ENCODE results near the gene BEST1. TPM values are rescaled to one million over a fixed set of nuclear protein-coding genes. Genes with fewer than 3 reads are reported as not detected.

The BEST1 gene
- total RNA-seq, 1 experiment from 2014 or later: 2.3 TPM

- peak within 1 kb of the TSS; percentile 51 to 64 for H3K4me3 ChIP-seq (replicated peaks in 1 of 2; ENCODE audit: low read depth in 1 of 2, low read length in 2 of 2)
- H2AFZ ChIP-seq (ENCODE audit: low read depth, low read length, poor library complexity, severe bottlenecking): peak within 1 kb of the TSS; percentile 78
- intact Hi-C loops (cut with micrococcal nuclease): no loop called here
- ATAC-seq (peak; percentile 86), DNase-seq (ENCODE audit: low read depth, low spot score) (no peak)
- H3K4me2 ChIP-seq (ENCODE audit: low read length): peak within 1 kb of the TSS; percentile 88
- TF ChIP-seq, protein P1, sequence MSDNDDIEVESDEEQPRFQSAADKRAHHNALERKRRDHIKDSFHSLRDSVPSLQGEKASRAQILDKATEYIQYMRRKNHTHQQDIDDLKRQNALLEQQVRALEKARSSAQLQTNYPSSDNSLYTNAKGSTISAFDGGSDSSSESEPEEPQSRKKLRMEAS (IDR thresholded peaks at IDR 0.05): no peak; the same call in 1 of the 2 replicates
- peak; percentile 43; the same call in 1 of the 2 replicates for TF ChIP-seq ZFX (IDR thresholded peaks at IDR 0.05)
- peak; percentile 46; the same call in 1 of the 2 replicates for TF ChIP-seq POLR2AphosphoS5 (IDR thresholded peaks at IDR 0.05; ENCODE audit: low read depth, low read length)
- no TSS peak for BruUV-seq (replicated peaks)
- H3K4me1 ChIP-seq (ENCODE audit: control insufficient read depth in 1 of 2, insufficient read depth in 2 of 2, low read length in 2 of 2): peaks cover 5 to 16% of the 10 kb centered on the region in 2 experiments; a peak in 3 of 4 replicates
- ChIA-PET POLR2A (interaction anchor here (0.6 kb wide), 1 partner anchor 54 kb away, joined by 3 read pairs; no protein-coding TSS in a partner anchor), RAD21 (ENCODE audit: low non-redundant PET in 1 of 2, low total read pairs in 2 of 2, uncharacterized antibody in 2 of 2, unreplicated experiment in 2 of 2) (no interaction called here), CTCF (interaction anchor here (0.7 kb wide), 1 partner anchor 190 kb away, joined by 3 read pairs; no protein-coding TSS in a partner anchor)
- no peaks in the 10 kb centered on the region for H3K9me3 ChIP-seq (ENCODE audit: control insufficient read depth in 1 of 2, insufficient read depth in 1 of 2, low read depth in 1 of 2, low read length in 2 of 2)
- no peaks in the 10 kb centered on the region for H3K9me2 ChIP-seq (ENCODE audit: insufficient read depth)
- no peaks in the 10 kb centered on the region for H3K27me3 ChIP-seq (ENCODE audit: insufficient read depth, low read length)
- no peaks in the 10 kb centered on the region for H3K79me2 ChIP-seq (ENCODE audit: insufficient read depth, low read length)
- no peaks in the 10 kb centered on the region for H4K20me1 ChIP-seq (ENCODE audit: insufficient read depth)
- no peaks in the 10 kb centered on the region for H3K36me3 ChIP-seq (ENCODE audit: control insufficient read depth in 1 of 2, insufficient read depth in 2 of 2, low read length in 2 of 2)
- H3K9ac ChIP-seq (ENCODE audit: low read length): peak within 1 kb of the TSS; percentile 65
- H3K27ac ChIP-seq (ENCODE audit: low read depth, low read length): peak within 1 kb of the TSS; percentile 33; the same call in 1 of the 2 replicates
Observed at GRCh38 chr11:61917334-61918109, 32.6 kb upstream of the BEST1 start, which contains the start of gene RAB3IL1. TSS of gene RAB3IL1 (minus strand) at chr11:61917566. CDS start at chr11:61917367, 199 bp downstream.

GRCh38 chr11:61918251-61918937 is 31.8 kb upstream of the BEST1 start:
- H3K9me2 ChIP-seq (ENCODE audit: insufficient read depth): no peaks in the 10 kb centered on the region
- ChIA-PET CTCF (interaction anchor here (0.7 kb wide), 1 partner anchor 190 kb away, joined by 3 read pairs; no protein-coding TSS in a partner anchor), RAD21 (ENCODE audit: low non-redundant PET in 1 of 2, low total read pairs in 2 of 2, uncharacterized antibody in 2 of 2, unreplicated experiment in 2 of 2) (no interaction called here), POLR2A (no interaction called here)
- no peak overlapping the region for H2AFZ ChIP-seq (ENCODE audit: low read depth, low read length, poor library complexity, severe bottlenecking)
- no peaks in the 10 kb centered on the region for H3K9me3 ChIP-seq (ENCODE audit: control insufficient read depth in 1 of 2, insufficient read depth in 1 of 2, low read depth in 1 of 2, low read length in 2 of 2)
- H3K27ac ChIP-seq (ENCODE audit: low read depth, low read length): no peak overlapping the region
- H3K27me3 ChIP-seq (ENCODE audit: insufficient read depth, low read length): no peaks in the 10 kb centered on the region
- DNase-seq (ENCODE audit: low read depth, low spot score) (no peak), ATAC-seq (no peak)
- peak overlapping the region; percentile 65; the same call in 1 of the 2 replicates for H3K9ac ChIP-seq (ENCODE audit: low read length)
- no peaks in the 10 kb centered on the region for H3K36me3 ChIP-seq (ENCODE audit: control insufficient read depth in 1 of 2, insufficient read depth in 2 of 2, low read length in 2 of 2)
- no TSS peak for BruUV-seq (replicated peaks)
- intact Hi-C loops (cut with micrococcal nuclease): no loop called here
- peak overlapping the region; percentile 88 for H3K4me2 ChIP-seq (ENCODE audit: low read length)
- peaks cover 5 to 16% of the 10 kb centered on the region in 2 experiments; a peak in 3 of 4 replicates for H3K4me1 ChIP-seq (ENCODE audit: control insufficient read depth in 1 of 2, insufficient read depth in 2 of 2, low read length in 2 of 2)
- H4K20me1 ChIP-seq (ENCODE audit: insufficient read depth): no peaks in the 10 kb centered on the region
- H3K79me2 ChIP-seq (ENCODE audit: insufficient read depth, low read length): no peaks in the 10 kb centered on the region
- peak overlapping the region in 1 of 2 experiments; percentile 64; a peak in 2 of 4 replicates for H3K4me3 ChIP-seq (replicated peaks in 1 of 2; ENCODE audit: low read depth in 1 of 2, low read length in 2 of 2)
- TF ChIP-seq FOSL1 (IDR thresholded peaks at IDR 0.05; ENCODE audit: low read depth) (no peak), SP1 (IDR thresholded peaks at IDR 0.05; ENCODE audit: low read depth) (no peak), EGR1 (IDR thresholded peaks at IDR 0.05; ENCODE audit: low read depth) (no peak), POLR2A (IDR thresholded peaks at IDR 0.05; ENCODE audit: borderline replicate concordance, extremely low read depth, insufficient read depth, insufficient read length) (no peak), ZNF274 (IDR thresholded peaks at IDR 0.05; ENCODE audit: low read depth, low read length) (no peak), SIN3A (IDR thresholded peaks at IDR 0.05; ENCODE audit: low read depth) (no peak), POLR2AphosphoS5 (IDR thresholded peaks at IDR 0.05; ENCODE audit: low read depth, low read length) (no peak), ZFX (IDR thresholded peaks at IDR 0.05) (no peak), ELF1 (IDR thresholded peaks at IDR 0.05; ENCODE audit: borderline replicate concordance, low read depth) (no peak), CBX3 (IDR thresholded peaks at IDR 0.05; ENCODE audit: low read depth) (no peak), EZH2phosphoT487 (IDR thresholded peaks at IDR 0.05; ENCODE audit: borderline replicate concordance) (no peak), SRF (IDR thresholded peaks at IDR 0.05; ENCODE audit: low read depth) (no peak), TCF7L2 (IDR thresholded peaks at IDR 0.05; ENCODE audit: borderline replicate concordance, extremely low read depth, insufficient read depth, insufficient read length) (no peak), YY1 (IDR thresholded peaks at IDR 0.05; ENCODE audit: extremely low read depth, insufficient replicate concordance, low read depth, low read length) (no peak)
- TF ChIP-seq, protein P1 (IDR thresholded peaks at IDR 0.05): no peak
- TF ChIP-seq, protein P2, sequence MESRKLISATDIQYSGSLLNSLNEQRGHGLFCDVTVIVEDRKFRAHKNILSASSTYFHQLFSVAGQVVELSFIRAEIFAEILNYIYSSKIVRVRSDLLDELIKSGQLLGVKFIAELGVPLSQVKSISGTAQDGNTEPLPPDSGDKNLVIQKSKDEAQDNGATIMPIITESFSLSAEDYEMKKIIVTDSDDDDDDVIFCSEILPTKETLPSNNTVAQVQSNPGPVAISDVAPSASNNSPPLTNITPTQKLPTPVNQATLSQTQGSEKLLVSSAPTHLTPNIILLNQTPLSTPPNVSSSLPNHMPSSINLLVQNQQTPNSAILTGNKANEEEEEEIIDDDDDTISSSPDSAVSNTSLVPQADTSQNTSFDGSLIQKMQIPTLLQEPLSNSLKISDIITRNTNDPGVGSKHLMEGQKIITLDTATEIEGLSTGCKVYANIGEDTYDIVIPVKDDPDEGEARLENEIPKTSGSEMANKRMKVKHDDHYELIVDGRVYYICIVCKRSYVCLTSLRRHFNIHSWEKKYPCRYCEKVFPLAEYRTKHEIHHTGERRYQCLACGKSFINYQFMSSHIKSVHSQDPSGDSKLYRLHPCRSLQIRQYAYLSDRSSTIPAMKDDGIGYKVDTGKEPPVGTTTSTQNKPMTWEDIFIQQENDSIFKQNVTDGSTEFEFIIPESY (IDR thresholded peaks at IDR 0.05; ENCODE audit: extremely low read depth, insufficient replicate concordance, low read length): no peak

All from HCT116 (cell line).